Medulla oblongata (tissue), 1 donor: Measurements from ENCODE around the gene NID2.

ENCODE experiments used
- DNase-seq: peaks from one replicate; pipeline ENCODE4 v3.0.0-alpha.2; 2015; ENCODE audit errors: extremely low spot score

NID2 gene

DNA sequence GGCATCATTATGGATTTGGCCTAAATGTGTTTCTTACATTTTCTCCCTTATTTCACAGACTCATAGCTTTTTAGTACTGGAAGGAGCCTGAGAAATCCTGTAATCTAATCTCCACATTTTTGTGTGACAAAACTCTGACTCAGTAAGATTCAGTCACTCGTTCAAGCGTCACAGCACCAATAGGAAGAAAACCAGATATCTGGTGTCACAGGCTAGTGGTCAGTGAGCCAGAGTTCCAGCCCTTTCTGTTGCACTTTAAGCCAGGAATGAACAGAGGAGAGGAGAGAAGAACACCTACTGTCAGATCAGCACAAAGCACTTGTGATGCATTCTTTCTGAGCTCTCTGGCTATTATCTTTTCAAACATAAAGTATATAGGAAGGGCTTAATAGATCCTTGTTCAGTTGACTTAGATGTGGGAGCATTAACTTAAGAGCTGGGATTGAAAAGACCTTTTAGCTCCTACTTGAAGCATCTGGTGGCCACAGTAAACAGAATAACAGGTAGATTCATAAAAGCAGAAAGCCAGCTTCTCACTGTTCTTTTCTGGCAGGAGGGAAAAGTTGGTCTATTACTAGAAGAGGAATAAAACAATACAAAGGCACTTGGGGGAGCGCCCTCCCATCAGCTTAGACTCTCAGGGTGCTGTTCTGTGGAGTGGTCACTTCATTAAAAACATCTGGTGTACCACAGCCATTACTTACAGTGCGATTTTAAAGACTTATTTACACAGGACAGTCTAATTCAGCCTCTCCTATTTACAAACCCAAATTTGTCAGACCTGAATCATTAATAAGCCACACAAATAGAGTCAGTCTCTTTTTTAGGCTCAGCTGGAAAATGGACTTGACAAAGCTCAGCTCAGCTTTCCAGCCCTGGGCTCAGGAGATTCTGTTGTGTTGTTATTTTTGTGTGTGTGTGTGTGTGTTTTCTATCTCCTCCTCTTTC, 12.2 kb upstream of the NID2 start:
- DNase-seq, result no peak

GRCh38 chr14:52080158-52080800, 11.4 kb upstream of the NID2 start:
- no peak for DNase-seq

DNA sequence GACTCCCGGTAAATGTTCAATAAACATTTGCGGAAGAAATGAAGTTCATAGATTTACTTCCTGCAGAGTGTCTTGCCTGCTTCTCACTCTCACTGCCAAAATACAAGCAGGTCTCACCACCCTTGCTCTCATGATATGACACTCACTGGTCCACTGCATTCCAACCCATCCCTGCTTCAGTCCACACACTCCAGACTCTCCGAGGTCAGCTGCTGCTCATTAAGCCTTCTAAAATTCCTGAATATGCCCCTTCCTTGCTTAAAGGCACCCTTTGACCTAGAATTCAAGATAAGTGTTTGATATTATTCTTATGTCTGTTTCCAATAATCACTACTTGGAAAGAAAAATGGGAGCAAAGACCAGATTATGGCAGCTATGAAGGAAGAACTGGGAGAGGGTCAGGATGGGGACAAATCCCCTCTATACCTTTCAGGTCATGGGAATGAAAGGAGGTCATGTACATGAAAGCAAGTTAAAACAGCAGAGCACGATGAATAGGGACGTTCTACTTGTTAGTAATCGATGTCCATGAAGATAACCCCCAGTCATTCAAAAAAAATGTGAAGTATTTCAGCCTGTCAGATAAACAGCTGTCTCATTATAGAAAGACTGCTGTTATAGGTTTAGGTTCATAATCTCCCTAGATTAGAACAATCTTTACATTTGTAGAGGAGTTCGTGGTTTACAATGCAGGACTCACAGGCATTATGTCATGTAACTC, 10.5 kb upstream of the NID2 start:
- DNase-seq, result no peak

- no peak for DNase-seq
Measured at GRCh38 chr14:52078721-52079120, 9.9 kb upstream of the NID2 start.

DNA sequence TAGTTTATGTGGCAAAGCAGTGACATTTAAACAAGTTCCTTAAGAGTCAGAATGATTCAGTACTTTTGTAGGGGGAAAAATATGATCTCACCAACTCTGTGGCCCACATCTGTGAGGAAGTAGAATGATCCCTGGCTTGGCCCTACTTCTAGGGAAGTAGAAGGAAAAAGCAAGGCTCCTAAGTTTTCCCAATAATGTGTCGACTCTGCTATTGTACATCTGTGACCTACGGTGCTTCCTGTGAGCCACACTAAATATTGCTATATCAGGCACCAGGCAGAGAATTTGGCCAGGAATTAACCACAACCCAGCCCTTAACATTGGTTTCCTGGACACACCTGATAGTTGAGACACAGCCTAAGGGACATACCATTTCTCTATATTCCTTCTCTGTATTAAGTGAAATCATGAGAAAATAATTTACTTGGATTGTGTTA, 9.3 kb upstream of the NID2 start:
- DNase-seq, result no peak

GRCh38 chr14:52077256-52077979, 8.6 kb upstream of the NID2 start:
- no peak for DNase-seq

- no peak for DNase-seq
Measured at GRCh38 chr14:52076334-52076733, 7.5 kb upstream of the NID2 start.

DNA sequence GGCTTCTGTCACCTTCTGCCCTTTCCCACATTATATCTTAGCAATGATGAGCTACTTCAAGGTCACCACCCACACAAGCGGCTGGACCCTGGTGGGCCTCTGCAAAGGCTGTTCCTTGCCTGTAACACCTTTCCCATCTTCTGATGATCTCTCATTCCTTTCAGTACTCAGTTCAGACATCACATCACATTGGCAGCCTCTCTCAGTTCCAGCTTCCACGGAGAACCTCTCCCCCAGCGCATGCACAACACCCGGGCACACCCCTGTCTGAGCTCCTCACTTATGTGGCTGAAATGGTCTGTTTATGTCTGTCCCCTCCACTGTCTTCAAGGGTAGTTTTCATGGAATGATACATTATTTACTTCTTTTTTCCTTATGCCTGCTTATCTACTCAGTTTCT, 6.5 kb upstream of the NID2 start:
- DNase-seq, result no peak

- no peak for DNase-seq
Measured at GRCh38 chr14:52073251-52073650, 4.4 kb upstream of the NID2 start.

DNA sequence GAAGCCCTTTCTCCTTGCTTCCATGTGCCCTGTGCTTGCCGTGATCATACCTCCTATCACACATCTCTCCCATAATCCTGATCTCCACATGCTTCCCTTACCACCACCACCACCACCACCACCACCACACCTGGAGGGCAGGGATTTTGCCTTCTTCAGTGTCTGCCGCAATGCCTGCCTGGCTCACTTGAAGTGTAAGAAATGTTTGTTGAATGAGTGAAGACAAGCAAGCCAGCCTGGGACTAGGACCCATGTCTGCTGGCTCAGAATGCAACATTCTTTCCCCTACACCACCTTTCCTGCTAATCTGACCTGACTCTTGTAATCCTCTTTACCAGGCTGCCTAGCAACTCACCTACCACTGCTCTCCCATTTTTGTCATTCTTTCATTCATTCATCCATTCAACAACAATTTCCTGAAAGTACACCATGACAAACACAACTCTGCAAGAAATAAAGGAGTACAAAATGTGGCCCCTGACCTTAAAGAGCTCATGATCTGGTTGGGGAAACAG, 3.5 kb upstream of the NID2 start:
- no peak for DNase-seq

- peak; percentile 40 for DNase-seq
Measured at GRCh38 chr14:52071675-52072074, 2.8 kb upstream of the NID2 start.

GRCh38 chr14:52070051-52070431, 1.2 kb upstream of the NID2 start:
- DNase-seq, result no peak

DNA sequence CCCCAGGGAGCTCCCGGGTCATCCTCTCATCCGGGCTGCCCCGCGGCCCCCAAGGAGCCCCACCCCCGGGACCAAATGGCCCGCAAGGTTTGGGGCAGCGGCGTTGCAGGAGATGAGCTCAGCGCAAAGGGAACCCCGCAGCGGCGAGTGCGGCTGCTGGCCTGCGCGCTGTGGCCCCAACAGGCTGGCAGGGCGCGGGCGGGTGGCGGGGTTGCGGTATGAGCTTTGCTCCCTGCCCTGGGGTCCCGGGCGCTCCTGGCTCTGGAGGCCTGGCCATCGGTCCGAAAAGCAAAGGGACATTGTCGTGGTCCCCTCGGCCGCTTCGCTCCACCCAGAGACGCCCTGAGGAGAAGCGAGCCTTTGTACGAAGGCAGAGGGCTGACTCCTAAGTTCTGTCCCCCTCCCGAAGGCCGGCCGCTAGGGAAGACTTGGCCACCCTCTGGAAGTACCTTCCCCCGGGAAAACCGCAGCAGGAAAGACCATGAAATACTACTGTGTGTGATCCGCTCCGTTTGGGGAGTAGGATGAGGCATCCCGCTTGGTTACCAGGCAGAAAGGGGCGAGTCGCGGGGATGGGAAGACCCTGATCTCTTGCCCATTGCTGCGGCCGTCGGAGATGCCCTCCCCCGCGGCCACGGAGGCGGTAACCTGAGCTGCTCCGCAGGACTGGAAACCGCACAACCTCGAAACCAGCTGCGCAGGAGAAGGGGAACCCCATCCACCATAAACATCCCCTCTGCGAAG, 620 bp upstream of the NID2 start:
- DNase-seq, result no peak

GRCh38 chr14:52067873-52068614, 815 bp downstream of the NID2 start:
- no peak for DNase-seq

DNA sequence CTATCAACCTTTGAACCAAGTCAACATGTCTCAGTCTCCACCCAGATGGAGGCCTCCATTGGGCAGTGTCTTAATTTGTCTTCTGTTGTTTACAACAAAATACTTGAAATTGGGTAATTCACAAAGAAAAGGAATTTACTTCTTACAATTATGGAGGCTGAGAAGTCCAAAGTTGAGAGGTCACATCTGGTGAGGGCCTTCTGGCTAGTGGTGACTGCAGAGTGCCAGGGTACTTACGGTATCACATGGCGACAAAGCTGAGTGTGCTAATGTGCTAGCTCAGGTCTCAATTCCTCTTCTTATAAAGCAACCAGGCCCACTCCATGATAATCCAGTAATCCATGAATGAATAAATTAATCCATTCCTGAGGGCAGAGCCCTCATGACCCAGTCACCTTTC, 4.7 kb downstream of the NID2 start:
- DNase-seq, result no peak

DNA sequence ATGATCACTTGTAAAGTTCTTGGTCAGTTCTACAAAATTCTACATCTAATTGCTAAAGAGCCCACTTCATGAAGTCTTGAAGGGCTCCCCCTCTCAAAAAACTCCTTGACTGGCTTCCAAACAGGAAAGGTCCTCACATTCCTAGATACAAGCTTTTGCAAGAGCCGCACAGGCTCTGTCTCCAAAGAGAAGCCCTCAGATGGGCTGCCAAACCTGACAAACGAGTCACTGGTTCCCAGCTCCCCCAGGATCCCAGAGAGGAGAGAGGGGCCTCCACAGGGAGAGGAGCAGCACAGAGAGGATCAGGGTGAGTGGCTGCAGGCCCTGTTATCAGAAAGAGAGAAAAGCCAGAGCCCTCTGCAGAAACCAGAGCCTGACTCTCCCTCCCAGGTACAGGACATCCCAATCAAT, 5.8 kb downstream of the NID2 start:
- no peak for DNase-seq

DNA sequence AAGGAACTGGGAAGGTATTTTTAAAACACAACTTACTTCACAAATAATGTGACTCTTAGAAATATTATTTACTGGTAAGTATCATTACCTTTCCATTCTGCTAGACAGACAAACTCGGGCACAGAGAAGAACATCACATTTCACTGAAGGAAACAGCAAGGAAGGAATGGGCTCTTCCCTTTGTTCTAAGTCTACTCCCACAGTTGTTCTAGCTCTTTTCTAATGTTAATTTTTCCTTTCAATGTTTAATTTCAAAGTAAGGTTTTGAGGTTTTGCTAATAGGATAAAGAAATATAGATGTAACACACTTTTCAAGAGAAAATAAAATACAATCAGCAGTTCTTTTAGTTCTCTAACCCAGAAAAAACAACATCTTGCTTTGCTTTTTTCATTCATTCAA, 7.0 kb downstream of the NID2 start:
- DNase-seq, result no peak

- no peak for DNase-seq
Measured at GRCh38 chr14:52061390-52061789, 7.5 kb downstream of the NID2 start.

DNA sequence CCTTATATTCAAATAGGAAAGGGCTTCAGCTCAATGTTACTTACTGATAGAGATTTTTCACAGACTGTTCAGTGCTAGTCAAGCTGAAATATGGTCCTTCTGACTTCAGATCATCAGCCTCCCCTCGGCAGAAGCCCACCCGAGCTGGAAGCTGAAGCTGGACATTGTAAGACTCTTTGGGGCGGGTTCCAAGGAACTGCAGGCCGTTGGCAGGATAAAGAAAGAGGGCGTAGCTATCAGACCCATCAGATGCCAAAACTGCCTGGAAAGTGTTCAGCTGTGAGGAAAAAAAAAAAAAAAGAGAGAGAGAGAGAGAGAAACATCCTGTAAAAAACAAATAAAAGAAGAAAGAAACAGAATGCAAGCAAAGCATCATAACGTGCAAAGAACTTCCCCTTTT, 8.8 kb downstream of the NID2 start:
- DNase-seq, result no peak

GRCh38 chr14:52059649-52060048, 9.2 kb downstream of the NID2 start:
- no peak for DNase-seq
